ENCODE measurements around the gene BIRC6. TPM values are rescaled to one million over a fixed set of nuclear protein-coding genes. Genes with fewer than 3 reads are reported as not detected.
"Not testable (repeated sequence)": the region's sequence is repeated elsewhere in the genome, so short reads cannot be mapped to it uniquely, and the experiment has no call there.

BIRC6 gene
- total RNA-seq, 1 donor: 211 TPM

DNA sequence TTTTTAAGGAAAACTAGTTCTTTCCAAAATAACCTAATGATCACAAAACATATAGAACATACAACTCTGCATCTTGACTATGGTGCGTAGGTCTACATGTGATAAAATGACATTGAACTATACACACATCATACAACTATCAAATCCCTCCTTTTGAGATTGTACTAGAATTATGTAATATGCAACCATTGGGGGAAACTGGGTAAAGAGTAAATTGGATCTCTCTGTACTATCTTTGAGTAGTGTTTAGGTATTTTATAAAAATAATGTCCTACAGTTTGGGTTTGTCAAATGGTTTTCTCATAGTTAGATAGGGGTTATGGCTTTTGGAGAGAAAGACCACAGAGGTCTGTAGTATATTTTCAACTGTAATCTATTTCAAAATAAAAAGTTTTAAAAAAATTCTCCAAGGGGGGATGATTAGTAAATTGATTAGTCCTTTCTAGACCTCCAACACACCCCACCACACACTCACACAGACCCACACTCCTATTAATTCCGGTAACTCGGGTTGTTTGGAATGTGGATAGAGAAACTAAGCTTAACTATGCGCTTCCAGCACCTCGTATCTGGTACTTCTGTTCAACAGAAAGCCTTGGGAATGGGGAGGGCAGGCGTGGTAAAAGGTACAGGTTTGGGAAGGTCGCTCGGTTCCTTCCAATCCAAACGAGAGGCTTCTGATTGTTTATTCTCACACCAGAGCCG lies 695 bp upstream of the BIRC6 start:
- TF ChIP-seq, protein P1, sequence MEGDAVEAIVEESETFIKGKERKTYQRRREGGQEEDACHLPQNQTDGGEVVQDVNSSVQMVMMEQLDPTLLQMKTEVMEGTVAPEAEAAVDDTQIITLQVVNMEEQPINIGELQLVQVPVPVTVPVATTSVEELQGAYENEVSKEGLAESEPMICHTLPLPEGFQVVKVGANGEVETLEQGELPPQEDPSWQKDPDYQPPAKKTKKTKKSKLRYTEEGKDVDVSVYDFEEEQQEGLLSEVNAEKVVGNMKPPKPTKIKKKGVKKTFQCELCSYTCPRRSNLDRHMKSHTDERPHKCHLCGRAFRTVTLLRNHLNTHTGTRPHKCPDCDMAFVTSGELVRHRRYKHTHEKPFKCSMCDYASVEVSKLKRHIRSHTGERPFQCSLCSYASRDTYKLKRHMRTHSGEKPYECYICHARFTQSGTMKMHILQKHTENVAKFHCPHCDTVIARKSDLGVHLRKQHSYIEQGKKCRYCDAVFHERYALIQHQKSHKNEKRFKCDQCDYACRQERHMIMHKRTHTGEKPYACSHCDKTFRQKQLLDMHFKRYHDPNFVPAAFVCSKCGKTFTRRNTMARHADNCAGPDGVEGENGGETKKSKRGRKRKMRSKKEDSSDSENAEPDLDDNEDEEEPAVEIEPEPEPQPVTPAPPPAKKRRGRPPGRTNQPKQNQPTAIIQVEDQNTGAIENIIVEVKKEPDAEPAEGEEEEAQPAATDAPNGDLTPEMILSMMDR (IDR thresholded peaks at IDR 0.05; ENCODE audit: insufficient read depth, low read depth, low read length): no peak
- no peak for DNase-seq (ENCODE audit: low read depth)
- H3K4me3 ChIP-seq (ENCODE audit: low read depth, low read length): peak overlapping the region; percentile 77

DNA sequence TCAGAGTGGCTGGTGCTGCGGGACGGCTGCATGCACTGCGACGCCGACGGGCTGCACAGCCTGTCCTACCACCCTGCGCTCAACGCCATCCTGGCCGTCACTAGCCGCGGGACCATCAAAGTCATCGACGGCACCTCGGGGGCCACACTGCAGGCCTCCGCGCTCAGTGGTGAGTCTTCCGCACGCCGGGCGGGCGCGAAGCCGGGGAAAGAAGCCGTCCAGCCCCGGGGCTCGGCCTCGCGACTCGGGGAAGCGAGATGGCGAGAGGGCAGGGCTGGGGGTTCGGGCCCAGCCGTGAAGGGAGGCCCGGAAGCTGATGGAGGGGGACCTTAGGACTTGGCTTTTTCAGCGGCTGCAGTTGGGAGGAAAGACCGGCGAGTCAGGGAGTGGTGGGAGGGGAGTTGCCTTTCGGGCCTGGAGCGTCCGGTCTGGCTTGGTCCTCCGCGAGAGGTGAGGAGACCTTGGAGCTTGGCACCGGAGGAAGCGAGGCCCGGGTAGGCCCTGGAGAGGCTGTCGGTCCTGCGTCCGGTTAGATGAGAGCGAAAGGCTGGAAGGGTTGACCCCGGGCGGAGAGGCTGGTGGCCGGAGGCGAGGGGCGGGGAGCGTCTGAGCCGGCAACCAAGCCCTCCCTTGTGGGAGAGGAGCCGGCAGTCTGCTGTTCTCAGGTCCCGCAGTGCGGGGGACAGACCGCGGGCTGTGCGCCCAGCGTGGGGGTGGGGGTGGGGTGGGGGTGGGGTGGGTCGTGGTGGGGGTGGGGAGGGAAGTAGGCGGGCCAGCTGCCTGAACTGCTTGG lies 691 bp downstream of the BIRC6 start:
- TF ChIP-seq, protein P1 (IDR thresholded peaks at IDR 0.05; ENCODE audit: insufficient read depth, low read depth, low read length): no peak
- peak; percentile 49 for DNase-seq (ENCODE audit: low read depth)
- peak overlapping the region; percentile 77 for H3K4me3 ChIP-seq (ENCODE audit: low read depth, low read length)

DNA sequence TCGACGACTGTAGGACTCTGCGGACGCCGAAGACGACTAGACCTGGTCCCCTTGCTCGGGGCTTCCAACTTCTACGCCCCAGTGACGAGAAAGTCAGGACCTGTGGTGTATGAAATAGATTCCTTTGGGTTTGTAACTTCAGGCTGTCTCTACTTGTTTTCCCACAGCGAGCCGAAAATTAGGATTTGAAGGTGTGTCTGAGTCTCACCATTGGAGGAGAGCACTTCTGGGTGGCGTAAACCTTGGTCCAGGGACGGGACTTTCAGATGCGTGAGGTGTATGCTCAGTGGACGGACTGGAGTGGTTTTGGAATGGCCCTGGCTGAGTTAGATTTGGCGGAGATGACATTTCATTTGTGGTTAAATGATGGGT lies 1.3 kb downstream of the BIRC6 start:
- peak overlapping the region; percentile 77 for H3K4me3 ChIP-seq (ENCODE audit: low read depth, low read length)
- TF ChIP-seq, protein P1 (IDR thresholded peaks at IDR 0.05; ENCODE audit: insufficient read depth, low read depth, low read length): no peak
- DNase-seq (ENCODE audit: low read depth): peak; percentile 46

DNA sequence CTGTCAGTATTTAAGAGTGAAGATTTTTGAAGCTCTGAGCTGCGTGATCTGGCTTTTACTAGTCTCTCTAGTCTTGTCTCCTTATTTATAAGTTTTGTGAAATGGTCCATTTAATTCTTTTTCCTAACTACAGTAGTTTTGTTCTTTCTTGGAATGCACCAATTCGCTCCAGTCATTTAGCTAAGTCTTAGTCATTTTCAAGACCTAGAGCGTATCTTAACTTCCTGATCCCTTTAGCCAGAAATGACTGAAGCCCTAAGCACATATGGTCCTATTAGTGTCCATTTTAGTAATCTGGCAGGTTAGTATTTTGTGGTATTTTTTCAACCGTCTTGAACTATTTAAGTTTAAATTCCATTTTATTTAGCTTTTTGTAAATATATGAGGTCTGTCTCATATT lies 3.6 kb downstream of the BIRC6 start:
- peak overlapping the region; percentile 10 for H3K4me3 ChIP-seq (ENCODE audit: low read depth, low read length)
- peak; percentile 66 for DNase-seq (ENCODE audit: low read depth)
- TF ChIP-seq, protein P1 (IDR thresholded peaks at IDR 0.05; ENCODE audit: insufficient read depth, low read depth, low read length): no peak

DNA sequence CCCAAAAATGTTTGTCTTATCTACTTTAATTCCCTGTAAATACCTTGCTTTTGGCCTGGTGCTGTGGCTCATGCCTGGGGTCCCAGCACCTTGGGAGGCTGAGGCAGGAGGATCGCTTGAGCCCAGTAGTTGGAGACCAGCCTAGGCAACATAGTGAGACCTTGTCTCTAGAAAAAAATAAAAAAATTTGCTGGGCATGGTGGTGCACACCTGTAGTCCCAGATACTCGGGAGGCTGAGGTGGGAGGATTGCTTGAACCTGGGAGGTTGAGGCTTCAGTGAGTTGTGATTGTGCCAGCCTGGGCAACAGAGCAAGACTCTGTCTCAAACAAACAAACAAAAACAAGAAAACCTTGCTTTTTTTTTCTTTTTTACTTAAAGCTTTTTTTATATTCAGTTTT lies 6.2 kb downstream of the BIRC6 start:
- H3K4me3 ChIP-seq (ENCODE audit: low read depth, low read length); DNase-seq (ENCODE audit: low read depth): not testable (repeated sequence)

DNA sequence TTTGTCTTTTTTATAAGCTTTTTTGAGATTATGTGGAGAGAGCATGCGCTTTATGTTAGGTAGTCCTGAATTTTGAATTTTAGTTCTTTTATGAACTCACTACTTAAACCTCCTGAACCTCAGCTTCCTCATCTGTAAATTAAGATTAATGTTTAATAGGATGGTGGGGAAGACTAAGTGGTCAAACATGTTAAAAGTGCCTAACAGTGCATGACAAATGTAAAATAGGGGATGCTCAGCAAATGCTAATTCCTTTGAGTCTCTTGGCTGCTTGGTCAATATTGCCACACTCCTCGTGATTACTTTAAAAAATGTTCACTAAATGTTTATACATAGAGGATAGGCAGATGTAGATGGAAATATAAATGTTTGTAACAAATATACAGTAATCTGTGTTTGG lies 6.8 kb downstream of the BIRC6 start:
- no peak overlapping the region for H3K4me3 ChIP-seq (ENCODE audit: low read depth, low read length)

DNA sequence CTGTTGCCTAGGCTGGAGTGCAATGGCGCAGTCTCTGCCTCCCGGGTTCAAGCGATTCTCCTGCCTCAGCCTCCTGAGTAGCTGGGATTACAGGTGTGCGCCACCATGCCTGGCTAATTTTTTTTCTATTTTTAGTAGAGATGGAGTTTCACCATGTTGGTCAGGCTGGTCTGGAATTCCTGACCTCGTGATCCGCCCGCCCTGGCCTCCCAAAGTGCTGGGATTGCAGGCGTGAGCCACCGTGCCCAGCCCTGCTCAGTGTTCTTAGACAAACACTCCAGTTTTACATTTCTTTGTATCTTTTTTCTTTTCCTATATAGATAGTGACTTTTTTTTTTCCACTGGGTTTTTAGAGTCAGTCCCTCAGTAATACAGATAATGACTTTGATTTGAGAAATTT lies 7.5 kb downstream of the BIRC6 start:
- H3K4me3 ChIP-seq (ENCODE audit: low read depth, low read length); DNase-seq (ENCODE audit: low read depth): not testable (repeated sequence)

More for the DNA sequence above, 6.8 kb downstream of the BIRC6 start:
- DNase-seq (ENCODE audit: low read depth): no peak
- TF ChIP-seq, protein P1 (IDR thresholded peaks at IDR 0.05; ENCODE audit: insufficient read depth, low read depth, low read length): no peak

DNA sequence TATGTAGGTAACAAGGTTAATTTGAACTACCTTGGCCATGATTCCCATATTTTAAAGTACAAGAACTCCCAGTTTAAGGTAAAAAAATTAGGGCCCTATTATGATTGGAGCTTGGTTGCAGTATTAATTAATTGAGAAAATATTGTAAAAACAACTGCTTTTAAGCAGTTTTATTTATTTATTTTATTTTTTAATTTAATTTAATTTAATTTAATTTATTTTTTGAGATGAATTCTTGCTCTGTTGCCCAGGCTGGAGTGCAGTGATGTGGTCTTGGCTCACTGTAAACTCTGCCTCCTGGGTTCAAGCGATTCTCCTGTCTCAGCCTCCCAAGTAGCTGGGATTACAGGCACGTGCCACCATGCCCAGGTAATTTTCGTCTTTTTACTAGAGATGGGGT lies 8.9 kb downstream of the BIRC6 start:
- H3K4me3 ChIP-seq (ENCODE audit: low read depth, low read length); DNase-seq (ENCODE audit: low read depth): not testable (repeated sequence)
